RKO (cell line): ENCODE measurements around the gene TTC21B.
"Not testable (repeated sequence)": the region's sequence is repeated elsewhere in the genome, so short reads cannot be mapped to it uniquely, and the experiment has no call there.

Source experiments
- DNase-seq: peaks from one replicate; pipeline ENCODE4 v3.0.0-alpha.2; 2016; ENCODE audit warnings: low spot score

Gene TTC21B

DNA sequence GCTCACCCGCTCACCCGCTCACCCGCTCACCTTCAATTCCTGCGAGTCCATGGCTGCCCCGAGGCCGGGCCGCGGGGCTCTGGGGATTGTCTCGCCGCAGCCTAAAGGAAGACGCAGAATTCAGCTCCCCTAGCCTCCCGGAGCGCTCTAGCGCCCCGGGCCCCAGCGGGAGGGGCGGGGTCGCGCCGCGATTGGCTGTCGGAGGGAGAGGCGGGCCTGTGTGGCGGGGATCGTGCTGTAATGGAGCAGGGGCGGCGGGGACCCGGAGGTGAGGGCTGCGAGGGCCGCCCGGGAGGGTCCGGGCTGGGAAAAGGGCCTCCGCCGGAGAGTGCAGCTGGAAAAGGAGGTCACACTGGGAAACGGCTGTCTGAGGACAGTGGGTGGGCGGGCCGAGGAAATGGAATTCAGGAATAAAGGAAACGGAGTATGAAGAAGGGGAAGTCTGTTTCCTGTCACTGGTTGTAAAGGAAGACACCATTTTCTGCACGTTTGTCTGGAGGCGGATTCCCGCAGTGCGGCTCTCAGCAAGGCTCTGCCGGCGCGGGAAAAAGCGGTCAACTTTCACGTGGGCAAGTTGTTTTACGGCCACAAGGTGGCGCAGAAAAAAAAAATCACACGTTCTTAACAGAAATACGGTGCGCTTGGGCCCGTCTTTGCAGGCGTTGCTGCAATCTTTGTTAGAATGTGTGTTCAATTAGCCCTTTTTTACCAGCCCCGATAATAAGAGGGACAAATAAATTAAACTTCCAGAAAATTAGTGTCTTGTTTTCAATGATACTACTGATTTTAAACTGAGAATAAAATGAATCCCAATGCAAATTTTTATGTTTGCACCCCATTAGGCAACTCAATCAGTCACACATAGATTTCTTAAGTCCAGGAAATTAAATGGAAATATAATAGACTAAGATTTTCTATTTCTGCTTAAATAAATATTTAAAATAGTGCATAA, at the start of gene TTC21B:
Gene TTC21B, minus strand, starts transcription at position 122 of the 952 bp plus-strand sequence. Its CDS starts 71 bp downstream, at position 51.
- DNase-seq: peak; percentile 94

DNA sequence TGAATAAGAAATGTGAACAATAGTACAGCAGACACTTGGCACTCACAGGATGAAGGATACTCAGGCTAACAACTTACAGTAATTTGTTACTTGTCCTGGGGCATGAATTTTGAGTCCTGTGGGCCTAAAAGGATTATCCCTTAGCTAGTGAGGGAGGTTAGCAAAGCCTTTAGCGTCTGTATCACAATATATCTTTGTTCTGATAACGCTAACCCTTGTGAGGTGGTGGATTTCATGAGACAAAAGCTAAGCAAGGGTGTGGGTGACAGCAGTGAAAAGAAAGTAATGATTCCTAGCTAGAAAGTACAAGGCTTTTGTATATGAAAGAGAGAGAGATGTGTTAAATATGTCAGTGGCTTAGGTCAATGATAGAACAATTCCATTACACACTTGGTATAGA, 46.8 kb upstream of the TTC21B start:
- DNase-seq: no peak

DNA sequence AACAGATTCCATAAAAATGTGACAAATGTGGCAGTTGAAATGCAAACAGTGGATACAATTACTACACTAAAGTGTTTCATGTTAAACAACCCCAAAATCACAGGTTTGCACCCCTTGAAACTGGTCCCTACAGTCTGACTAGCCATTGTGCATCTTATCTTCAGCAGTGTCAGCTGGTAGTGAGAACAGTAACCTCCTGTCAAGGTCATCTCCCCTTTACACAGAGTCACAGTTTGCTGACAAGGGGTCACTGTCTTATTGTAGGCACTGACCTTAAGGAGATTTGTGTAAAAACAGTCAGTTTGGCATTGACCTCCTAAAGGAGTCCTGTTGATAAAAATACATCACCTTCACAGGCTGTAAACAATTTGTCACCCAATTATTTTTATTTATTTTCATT, 37.3 kb upstream of the TTC21B start:
- no peak for DNase-seq

DNA sequence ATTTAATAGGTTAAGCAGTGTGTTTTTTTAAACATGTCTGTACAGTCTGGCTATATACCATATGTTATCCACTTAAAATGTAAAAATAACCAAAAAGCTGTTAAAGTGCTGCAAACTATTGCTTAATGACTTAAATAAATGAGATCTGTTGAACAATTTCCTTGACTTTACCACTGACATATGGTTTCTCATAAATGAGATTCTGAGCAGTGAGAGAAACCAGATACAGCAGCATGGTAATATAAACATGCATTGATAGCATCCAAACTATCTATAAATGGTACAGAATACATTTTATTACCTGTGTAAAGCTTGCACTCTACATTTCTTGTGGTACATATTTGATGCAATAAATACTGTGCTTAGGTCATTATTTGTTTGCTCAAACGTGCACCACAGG, 36.3 kb upstream of the TTC21B start:
- no peak for DNase-seq

DNA sequence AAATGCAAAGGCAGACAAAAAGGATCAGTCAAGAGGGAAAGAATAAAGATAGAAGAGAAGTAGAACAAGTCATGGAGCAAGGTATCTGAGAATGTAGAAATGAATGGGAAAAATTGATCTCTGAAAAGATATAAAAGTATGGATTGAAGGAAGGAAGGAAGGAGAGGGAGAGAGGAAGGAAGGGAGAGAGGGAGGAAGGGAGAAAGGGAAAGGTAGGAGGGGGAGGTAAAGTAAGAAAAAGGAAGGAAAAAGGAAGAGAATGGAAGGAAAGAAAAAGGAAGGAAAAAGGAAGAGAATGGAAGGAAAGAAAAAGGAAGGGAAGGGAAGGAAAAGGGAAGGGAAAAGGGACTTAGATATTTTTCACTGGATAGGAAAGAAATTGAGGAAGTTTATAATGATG, 31.5 kb upstream of the TTC21B start:
- DNase-seq: no peak

DNA sequence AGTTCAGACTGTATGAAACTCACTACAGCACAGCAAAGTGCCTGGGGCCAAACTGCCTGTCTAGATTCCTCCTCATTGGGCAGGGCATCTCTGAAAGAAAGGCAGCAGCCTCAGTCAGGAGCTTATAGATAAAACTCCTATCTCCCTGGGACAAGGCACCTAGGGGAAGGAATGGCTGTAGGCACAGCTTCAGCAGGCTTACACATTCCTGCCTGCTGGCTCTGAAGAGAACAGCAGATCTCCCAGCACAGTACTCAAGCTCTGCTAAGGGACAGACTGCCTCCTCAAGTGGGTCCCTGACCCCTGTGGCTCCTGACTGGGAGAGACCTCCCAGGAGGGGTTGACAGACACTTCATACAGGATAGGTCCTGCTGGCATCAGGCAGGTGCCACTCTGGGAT, 18.6 kb upstream of the TTC21B start:
- DNase-seq: not testable (repeated sequence)

DNA sequence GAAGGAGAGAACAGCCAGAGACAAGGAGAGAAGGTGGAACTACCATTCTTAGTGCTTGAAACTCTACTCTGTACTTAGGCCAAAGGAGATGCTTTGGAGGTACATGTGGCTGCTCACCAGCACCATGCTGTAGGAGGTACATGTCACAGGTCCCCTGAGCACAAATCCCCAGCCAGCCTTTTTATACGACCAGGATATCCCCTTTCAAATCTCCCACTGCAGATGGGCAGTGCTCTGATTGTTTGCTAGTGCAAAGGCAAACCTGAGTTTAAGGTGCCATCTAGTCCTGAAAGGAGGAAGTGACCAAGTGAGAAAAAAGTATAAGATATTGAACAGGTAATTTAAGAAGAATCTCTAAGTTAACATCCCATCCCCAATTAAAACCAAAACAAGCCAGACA, 17.1 kb upstream of the TTC21B start:
- DNase-seq: no peak

DNA sequence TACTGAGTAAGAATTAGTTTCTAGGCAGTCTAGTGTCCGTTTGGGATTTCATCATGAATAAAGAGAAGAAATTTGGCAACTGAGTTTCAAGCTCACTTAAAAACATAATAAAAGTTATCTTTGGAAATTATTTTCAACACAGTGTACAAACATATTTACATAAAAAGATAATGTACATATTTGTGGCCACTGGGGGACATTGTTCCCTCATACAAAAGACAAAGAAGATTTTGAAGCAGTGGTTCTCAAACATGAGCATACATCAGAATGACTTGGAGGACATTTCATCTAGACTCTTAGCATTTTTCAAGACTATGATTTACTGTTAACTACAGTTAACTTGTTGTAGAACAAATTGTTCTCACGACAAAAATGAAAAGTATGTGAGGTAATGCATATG, 15.7 kb upstream of the TTC21B start:
- DNase-seq: no peak

DNA sequence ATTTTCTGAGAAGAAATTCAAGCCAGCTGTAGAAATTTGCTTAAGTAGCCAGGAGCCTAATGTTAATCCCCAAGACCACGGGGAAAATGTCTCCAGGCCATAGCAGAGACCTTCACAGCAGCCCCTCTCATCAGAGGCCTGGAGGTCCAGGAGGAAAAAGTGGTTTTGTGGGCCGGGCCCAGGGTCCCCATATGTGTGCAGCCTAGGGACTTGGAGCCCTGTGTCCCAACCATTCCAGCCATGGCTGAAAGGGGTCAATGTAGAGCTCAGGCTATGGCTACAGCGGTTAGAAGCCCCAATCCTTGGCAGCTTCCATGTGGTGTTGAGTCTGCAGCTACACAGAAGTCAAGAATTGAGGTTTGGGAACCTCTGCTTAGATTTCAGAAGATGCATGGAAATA, 14.2 kb upstream of the TTC21B start:
- DNase-seq: no peak

DNA sequence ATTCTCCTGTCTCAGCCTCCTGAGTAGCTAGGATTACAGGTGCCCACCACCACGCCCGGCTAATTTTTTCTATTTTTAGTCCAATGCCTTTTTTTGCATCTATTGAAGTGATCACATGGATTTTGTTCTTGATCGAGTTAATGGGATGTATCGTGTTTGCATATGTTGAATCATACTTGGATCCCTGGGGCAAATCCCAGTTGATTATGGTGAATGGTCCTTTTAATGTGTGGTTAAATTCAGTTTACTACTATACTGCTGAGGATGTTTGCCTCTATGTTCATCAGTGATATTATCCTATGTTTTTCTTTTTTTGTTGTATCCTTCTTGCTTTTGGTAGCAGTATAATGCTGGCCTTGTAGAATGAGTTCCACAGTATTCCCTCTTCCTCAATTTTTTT, 8.2 kb upstream of the TTC21B start:
- no peak for DNase-seq

DNA sequence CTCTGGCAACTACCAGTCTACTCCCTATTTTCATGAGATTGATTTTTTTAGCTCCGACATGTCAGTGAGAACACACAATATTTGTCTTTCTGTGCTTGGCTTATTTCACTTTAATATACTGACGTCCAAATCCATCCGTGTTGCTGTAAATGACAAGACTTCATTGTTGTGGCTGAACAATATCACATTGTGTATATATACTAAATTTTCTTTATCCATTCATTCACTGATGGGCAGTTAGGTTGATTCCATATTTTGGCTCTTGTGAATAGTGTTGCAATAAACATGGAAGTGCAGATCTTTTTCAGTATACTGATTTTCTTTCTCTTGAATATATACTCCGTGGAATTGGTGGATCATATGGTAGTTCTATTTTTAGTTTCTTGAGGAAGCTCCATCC, 5.8 kb upstream of the TTC21B start:
- DNase-seq: no peak

DNA sequence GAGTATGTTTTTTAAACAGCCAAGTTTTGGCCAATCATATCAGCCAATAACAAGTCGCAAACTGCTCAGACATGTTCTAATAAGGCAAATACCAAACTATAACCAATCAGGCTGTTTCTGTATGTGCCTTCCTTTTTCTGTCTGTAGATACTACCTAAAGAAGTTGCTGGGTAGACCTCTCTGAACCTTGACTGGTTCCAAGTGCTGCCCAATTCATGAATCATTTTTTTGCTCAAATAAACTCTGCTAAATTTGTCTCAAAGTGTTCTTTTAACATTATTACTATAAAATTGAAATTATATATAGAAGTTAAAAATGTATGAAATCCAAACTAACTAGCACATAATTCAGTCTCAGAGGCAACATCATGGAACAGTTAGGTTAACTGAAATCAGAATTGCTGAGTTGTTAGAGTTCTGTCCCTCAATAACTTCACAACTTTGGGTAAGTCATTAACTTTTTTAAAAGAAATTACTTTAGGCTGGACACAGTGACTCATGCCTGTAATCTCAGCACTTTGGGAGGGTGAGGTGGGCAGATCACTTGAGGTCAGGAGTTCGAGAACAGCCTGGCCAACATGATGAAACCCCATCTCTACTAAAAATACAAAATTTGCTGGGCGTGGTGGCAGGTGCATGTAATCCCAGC, 4.9 kb upstream of the TTC21B start:
- no peak for DNase-seq

DNA sequence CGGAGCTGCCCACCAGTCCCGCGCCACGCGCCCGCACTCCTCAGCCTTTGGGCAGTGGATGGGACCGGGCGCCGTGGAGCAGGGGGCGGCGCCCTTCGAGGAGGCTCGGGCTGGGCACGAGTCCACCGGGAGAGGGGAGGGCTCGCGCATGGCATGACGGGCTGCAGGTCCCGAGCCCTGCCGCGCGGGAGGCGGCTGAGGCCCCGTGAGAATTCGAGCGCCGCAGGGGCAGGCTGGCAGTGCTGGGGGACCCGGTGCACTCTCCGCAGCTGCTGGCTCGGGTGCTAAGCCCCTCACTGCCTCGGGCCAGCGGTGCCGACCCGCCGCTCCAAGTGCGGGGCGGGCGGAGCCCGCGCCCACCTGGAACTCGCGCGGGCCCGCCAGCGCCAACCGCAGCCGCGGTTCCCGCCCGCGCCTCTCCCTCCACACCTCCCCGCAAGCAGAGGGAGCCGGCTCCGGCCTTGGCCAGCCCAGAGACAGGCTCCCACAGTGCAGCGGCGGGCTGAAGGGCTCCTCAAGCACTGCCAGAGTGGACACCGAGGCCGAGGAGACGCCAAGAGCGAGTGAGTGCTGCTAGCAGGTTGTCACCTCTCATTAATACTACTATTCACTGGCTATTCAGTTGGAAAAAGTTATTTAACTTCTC, 3.6 kb upstream of the TTC21B start:
- no peak for DNase-seq

DNA sequence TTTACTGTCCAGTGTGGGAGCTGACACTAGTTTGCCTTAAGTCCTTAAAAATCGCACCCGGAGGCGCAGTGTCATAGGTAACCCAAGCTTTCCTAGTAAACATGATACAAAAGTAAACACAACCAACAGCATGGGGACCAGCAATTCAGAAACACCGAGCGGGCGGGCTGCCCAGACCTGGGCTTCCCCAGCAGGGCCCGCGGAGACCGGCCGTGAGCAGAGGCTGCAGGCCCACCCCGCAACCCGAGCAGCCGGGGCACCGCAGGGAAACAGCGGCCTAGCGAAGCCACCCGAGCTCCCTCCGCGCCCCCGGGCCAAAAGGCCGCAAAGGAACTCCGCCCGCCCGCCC, 296 bp downstream of the TTC21B start:
- DNase-seq: peak; percentile 47

DNA sequence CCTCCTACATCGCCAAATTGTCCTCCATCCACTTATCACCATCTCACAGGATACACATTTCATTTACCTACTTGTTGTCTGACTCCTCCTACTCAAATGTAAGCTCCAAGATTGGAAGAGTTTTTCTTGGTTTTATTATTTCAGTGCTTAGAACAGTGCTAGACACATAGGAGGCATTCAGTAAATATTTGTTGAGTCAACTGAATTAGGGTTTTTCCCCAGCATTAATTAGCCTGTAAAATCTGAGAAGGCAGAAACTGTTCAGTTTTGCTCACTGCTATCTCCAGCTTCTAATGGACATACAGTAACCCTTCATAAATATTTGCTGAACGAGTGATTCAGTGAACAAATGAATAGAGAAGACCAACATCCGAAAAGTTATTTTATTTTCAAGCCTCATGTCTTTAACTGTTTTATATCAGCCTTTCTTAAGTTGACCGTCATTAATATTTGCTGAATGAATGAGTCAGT, 800 bp downstream of the TTC21B start:
- peak; percentile 42 for DNase-seq

DNA sequence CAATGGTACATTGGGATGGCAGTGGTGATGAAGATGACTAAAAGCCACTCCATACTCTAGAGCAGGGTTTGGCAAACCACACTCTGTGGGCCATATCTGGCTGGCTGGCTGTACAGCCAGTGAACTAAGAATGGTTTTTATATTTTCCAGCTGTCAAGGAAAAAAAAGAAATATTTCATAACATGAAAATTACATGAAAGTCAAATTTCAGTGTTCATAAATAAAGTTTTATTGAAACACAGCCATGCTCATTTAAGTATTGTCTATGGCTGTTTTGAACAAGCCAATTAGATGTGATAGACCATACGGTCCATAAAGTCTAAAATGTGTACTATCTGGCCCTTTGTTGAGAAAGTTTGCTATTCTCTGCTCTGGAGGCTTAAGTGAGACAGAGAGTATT, 1.5 kb downstream of the TTC21B start:
- no peak for DNase-seq

DNA sequence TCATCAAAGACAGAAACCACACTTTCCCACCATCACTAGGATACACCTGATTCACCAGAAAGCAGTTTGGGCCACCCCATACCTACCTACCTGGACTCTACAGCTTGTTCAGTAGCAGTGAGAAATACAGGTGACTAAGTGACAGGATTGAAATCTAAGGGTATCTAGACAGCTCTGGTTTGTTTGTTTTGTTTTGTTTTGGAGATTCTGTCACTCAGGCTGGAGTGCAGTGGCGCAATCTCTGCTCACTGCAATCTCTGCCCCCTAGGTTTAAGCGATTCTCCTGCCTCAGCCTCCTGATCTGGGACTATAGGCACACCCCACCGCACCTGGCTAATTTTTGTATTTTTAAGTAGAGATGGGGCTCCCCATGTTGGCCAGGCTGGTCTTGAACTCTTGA, 3.1 kb downstream of the TTC21B start:
- no peak for DNase-seq

DNA sequence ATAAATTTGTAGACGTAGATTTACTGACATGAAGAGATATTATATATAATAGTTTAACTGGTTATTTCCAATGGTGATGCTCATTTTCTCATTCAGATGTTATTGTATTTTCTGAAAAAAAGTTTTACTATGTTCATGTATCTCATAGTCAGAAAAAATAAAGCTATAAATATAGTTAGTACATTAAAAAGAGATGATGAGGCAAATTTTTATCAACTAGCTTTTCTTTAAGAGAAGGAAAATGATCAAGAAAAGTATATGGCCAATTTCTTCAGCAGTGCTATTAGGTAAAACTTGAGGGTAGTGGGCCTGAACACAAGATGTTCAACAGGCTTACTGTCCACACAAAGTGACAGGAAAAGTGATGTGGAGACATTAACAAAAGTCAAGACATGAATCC, 11.7 kb downstream of the TTC21B start:
- DNase-seq: no peak

DNA sequence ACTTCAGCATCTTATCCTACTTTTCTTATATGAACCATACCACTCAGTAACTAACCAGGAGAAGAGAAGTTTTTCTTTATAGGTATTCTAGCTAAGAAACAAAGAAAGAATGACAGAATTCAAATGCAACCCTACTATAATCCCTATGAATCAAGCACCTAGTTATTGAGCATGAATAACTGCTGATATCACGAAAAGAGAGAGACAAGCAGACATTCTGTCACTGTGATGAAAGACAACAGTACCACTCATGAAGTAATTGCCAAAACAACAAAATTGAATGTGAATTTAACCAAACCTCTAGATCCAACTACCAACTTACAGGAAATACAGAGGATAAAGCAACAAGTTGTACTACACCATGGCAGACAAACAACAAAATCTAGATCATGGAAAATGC, 15.3 kb downstream of the TTC21B start:
- no peak for DNase-seq

DNA sequence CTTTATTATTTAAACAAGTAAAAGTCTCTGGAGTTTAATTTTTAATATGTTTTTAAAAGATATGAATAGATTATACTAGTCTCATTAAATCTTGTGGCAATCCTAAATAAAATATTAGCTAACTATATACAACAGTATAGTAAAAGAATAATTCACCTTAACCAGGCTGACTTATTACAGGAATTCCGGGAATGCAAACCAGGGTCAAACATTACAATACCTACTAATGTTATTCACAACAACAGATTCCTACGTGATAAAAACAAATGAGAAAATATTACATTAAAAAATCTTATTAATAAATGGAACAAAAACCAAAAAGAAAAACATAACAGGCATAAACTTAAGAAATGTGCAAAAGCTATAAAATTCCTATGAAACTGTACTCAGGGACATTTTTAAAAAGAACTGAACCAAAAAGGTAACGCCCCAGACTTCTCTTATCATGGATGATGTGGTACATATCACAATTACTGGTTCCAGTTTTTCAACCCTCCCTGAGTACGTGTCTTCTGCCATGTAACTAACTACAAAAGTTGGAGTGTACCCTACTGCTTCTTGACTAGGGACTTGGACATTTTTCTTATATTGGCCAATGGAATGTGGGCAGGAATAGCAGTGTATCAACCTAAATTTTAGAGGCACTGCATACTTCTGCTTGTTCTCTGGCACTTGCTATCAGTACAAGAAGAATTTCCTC, 20.2 kb downstream of the TTC21B start:
- no peak for DNase-seq

DNA sequence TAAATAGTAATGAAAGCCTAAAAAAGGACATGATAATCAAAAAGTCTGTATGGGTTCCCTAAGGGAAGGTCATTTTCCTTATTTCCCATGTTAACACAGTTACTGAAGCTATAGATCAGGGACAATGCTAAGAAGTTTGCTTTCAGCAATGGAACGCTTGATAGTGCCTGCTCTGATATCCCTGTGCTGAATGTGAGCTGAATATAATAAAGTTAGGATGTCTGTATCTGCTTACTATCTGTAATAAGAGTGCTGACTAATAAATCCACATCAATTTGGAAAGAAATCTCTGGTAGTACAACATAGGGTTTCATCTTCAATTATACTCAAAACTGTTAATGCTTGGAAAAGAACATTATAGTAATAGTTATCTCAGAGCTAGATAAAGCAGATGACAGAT, 25.8 kb downstream of the TTC21B start:
- no peak for DNase-seq

DNA sequence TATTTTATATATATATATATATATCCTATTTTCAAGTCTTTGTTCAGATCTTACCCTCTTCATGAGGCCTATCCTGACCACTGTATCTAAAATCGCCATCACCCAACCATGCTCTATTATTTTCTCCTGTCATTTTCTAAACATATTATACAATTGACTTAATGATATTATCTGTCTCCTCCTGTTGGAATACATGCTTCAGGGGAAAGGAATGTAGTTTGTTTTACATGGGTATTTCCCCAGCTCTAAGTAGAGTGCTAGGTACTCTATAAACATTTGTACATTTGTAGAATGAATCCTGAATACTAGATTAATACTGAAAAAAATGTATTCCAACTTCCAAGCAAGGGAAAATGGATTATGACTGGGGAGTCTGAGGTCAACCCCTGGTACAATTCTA, 26.2 kb downstream of the TTC21B start:
- no peak for DNase-seq
